ENCODE measurements around the gene PHKA2.
"Not testable (repeated sequence)": the region's sequence is repeated elsewhere in the genome, so short reads cannot be mapped to it uniquely, and the experiment has no call there.

Gene PHKA2

DNA sequence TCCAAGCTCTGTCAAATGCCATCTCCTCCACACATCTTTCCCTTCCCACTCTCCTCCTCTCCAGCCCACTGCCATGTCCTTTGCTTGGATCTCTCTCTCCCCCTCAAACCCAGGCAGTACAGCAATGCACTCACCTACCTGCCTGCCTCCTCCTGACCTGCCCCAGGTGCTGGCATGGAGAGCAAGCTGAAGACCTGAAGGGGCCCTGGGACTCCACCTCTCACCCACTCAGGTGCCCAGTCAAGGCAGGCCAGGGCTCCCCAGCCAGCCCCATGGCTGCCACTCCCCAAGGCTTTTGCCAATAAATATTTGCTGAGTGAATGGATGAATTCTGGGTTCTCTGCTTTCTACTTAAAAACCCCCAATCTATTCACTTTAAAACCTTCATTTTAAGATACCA is 12.6 kb upstream of the PHKA2 start:
- H3K4me3 Mint-ChIP-seq = no peak overlapping the region
- no peaks in the 10 kb centered on the region for H3K36me3 Mint-ChIP-seq (ENCODE audit: low read depth)
- H3K9me3 Mint-ChIP-seq = no peaks in the 10 kb centered on the region
- intact Hi-C loops (cut with micrococcal nuclease) = no loop called here
- no peak overlapping the region for H3K27ac Mint-ChIP-seq
- no peaks in the 10 kb centered on the region for H3K4me1 Mint-ChIP-seq (ENCODE audit: low read depth)
- no peaks in the 10 kb centered on the region for H3K27me3 Mint-ChIP-seq

GRCh38 chrX:18995221-18995620 is 11.3 kb upstream of the PHKA2 start:
- intact Hi-C loops (cut with micrococcal nuclease) = no loop called here
- no peaks in the 10 kb centered on the region for H3K27me3 Mint-ChIP-seq
- H3K27ac Mint-ChIP-seq = no peak overlapping the region
- no peaks in the 10 kb centered on the region for H3K9me3 Mint-ChIP-seq
- no peak overlapping the region for H3K4me3 Mint-ChIP-seq
- no peaks in the 10 kb centered on the region for H3K4me1 Mint-ChIP-seq (ENCODE audit: low read depth)
- H3K36me3 Mint-ChIP-seq (ENCODE audit: low read depth) = no peaks in the 10 kb centered on the region

DNA sequence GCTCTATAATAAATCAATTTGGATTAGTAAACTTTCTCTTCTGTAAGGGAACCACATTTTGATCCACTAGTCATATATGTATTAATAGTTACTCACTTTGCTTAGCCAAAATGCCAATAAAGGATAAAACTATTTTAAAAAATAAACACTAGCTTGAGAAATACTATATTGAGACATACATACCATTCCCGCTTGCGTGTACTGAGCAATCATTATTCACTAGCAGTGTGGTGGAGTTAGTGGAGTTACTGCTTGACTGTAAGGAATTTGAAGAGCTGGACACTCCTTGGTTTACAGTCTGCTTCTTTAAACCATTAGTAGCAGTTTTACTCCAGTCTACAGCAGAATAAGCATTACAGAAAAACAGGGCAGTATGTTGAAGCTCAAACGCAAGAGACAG is 10.8 kb upstream of the PHKA2 start:
- intact Hi-C loops (cut with micrococcal nuclease) = no loop called here
- Mint-ChIP-seq H3K36me3 (ENCODE audit: low read depth) (no peaks in the 10 kb centered on the region), H3K9me3 (no peaks in the 10 kb centered on the region), H3K4me3 (no peak overlapping the region), H3K27ac (no peak overlapping the region), H3K4me1 (ENCODE audit: low read depth) (no peaks in the 10 kb centered on the region), H3K27me3 (no peaks in the 10 kb centered on the region)

- no peaks in the 10 kb centered on the region for H3K27me3 Mint-ChIP-seq
- no peaks in the 10 kb centered on the region for H3K4me1 Mint-ChIP-seq (ENCODE audit: low read depth)
- H3K9me3 Mint-ChIP-seq = no peaks in the 10 kb centered on the region
These were observed 8.9 kb upstream of the PHKA2 start for GRCh38 chrX:18992829-18993228.

GRCh38 chrX:18985186-18985435 is 1.2 kb upstream of the PHKA2 start:
- intact Hi-C loops (cut with micrococcal nuclease) = loop anchor here (5.0 to 10.0 kb wide), 2 partner anchors 362 to 560 kb away; partner anchors contain the start of gene CDKL5
- Mint-ChIP-seq H3K9me3 (no peaks in the 10 kb centered on the region), H3K4me3 (peak overlapping the region; percentile 78), H3K27me3 (no peaks in the 10 kb centered on the region), H3K4me1 (ENCODE audit: low read depth) (peaks cover 6% of the 10 kb centered on the region), H3K27ac (peak overlapping the region; percentile 92), H3K36me3 (ENCODE audit: low read depth) (no peaks in the 10 kb centered on the region)

More at GRCh38 chrX:18992829-18993228, 8.9 kb upstream of the PHKA2 start:
- Mint-ChIP-seq H3K4me3 (no peak overlapping the region), H3K36me3 (ENCODE audit: low read depth) (no peaks in the 10 kb centered on the region), H3K27ac (no peak overlapping the region)
- intact Hi-C loops (cut with micrococcal nuclease) = no loop called here

DNA sequence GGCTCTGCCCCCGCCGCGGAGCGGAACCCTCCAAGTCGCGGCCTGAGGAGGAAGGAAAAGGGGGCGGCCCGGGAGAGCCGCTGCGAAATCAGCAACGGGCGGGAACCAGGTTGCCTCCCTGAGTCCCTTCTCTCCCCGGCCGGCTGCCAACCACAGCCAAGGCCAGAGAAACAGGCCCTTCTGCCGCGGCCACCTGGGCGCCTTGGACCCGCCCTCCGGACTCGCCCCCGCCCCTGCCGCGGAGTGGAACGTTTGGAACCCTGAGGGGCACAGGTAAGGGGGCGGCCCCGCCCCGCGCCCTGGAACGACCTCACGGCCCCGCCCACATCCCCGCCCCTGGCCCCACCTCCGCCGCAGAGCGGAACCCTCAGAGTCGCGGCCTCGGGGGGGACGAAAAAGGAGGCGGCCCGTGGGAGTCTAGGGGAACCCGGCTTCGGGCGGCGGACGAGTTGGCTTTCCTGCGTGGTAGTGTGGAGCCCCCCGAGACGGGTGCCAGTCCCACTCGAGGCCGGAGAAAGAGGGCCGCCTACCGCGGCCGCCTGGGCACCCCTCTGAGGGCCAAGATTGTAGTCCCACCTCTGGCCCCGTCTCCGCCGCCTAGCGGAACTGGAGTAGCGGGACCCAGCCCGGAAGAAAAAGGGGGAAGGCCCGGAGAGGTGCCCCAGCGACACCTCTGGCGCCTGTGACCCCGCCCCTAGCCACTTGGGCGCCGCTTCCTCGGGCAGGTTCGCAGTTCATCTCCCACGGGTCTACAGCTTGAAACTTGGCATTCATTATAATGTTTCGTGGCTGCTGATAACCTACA is 669 bp upstream of the PHKA2 start:
- no peaks in the 10 kb centered on the region for H3K27me3 Mint-ChIP-seq
- no peaks in the 10 kb centered on the region for H3K36me3 Mint-ChIP-seq (ENCODE audit: low read depth)
- H3K4me3 Mint-ChIP-seq = peak overlapping the region; percentile 78
- no peaks in the 10 kb centered on the region for H3K9me3 Mint-ChIP-seq
- H3K27ac Mint-ChIP-seq = peak overlapping the region; percentile 92
- intact Hi-C loops (cut with micrococcal nuclease) = loop anchor here (5.0 to 10.0 kb wide), 2 partner anchors 363 to 560 kb away; partner anchors contain the start of gene CDKL5
- peaks cover 6% of the 10 kb centered on the region for H3K4me1 Mint-ChIP-seq (ENCODE audit: low read depth)

GRCh38 chrX:18981124-18981807 is 2.6 kb downstream of the PHKA2 start:
- intact Hi-C loops (cut with micrococcal nuclease) = loop anchor here (10.0 kb wide), 1 partner anchor 556 kb away; the partner anchor contains the start of gene CDKL5
- H3K4me3 Mint-ChIP-seq = no peak overlapping the region

DNA sequence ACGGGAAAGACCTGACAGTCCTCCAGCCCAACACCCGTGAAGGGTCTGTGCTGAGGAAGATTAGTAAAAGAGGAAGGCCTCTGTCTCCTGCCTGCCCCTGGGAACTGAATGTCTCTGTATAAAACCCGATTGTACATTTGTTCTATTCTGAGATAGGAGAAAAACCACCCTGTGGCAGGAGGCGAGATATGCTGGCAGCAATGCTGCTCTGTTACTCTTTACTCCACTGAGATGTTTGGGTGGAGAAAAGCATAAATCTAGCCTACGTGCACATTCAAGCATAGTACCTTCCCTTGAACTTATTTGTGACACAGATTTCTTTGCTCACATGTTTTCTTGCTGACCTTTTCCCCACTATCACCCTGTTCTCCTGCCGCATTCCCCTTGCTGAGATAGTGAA is 3.7 kb downstream of the PHKA2 start:
- intact Hi-C loops (cut with micrococcal nuclease) = loop anchor here (10.0 kb wide), 1 partner anchor 555 kb away; the partner anchor contains the start of gene CDKL5
- H3K36me3 Mint-ChIP-seq (ENCODE audit: low read depth); H3K4me1 Mint-ChIP-seq (ENCODE audit: low read depth): not testable (repeated sequence)

More at GRCh38 chrX:18981124-18981807, 2.6 kb downstream of the PHKA2 start:
- no peaks in the 10 kb centered on the region for H3K9me3 Mint-ChIP-seq
- H3K36me3 Mint-ChIP-seq (ENCODE audit: low read depth) = no peaks in the 10 kb centered on the region
- peaks cover 6% of the 10 kb centered on the region for H3K4me1 Mint-ChIP-seq (ENCODE audit: low read depth)
- H3K27me3 Mint-ChIP-seq = no peaks in the 10 kb centered on the region
- H3K27ac Mint-ChIP-seq = no peak overlapping the region

GRCh38 chrX:18974993-18975392 is 8.9 kb downstream of the PHKA2 start:
- H3K27ac Mint-ChIP-seq = no peak overlapping the region
- H3K4me3 Mint-ChIP-seq = no peak overlapping the region
- H3K27me3 Mint-ChIP-seq = no peaks in the 10 kb centered on the region
- no peaks in the 10 kb centered on the region for H3K9me3 Mint-ChIP-seq
- no peaks in the 10 kb centered on the region for H3K36me3 Mint-ChIP-seq (ENCODE audit: low read depth)
- intact Hi-C loops (cut with micrococcal nuclease) = no loop called here
- peaks cover 15% of the 10 kb centered on the region for H3K4me1 Mint-ChIP-seq (ENCODE audit: low read depth)

More for the DNA sequence above, 3.7 kb downstream of the PHKA2 start:
- not testable (repeated sequence) for H3K9me3 Mint-ChIP-seq, H3K4me3 Mint-ChIP-seq, H3K27ac Mint-ChIP-seq, H3K27me3 Mint-ChIP-seq

- intact Hi-C loops (cut with micrococcal nuclease) = no loop called here
- H3K4me3 Mint-ChIP-seq = no peak overlapping the region
- H3K27me3 Mint-ChIP-seq = no peaks in the 10 kb centered on the region
- H3K36me3 Mint-ChIP-seq (ENCODE audit: low read depth) = no peaks in the 10 kb centered on the region
- no peaks in the 10 kb centered on the region for H3K9me3 Mint-ChIP-seq
- H3K4me1 Mint-ChIP-seq (ENCODE audit: low read depth) = peaks cover 15% of the 10 kb centered on the region
- H3K27ac Mint-ChIP-seq = no peak overlapping the region
These were observed 10.3 kb downstream of the PHKA2 start for GRCh38 chrX:18973527-18974192.

- H3K27ac Mint-ChIP-seq = no peak overlapping the region
- H3K27me3 Mint-ChIP-seq = no peaks in the 10 kb centered on the region
- no peaks in the 10 kb centered on the region for H3K36me3 Mint-ChIP-seq (ENCODE audit: low read depth)
- peaks cover 15% of the 10 kb centered on the region for H3K4me1 Mint-ChIP-seq (ENCODE audit: low read depth)
- H3K4me3 Mint-ChIP-seq = no peak overlapping the region
- H3K9me3 Mint-ChIP-seq = no peaks in the 10 kb centered on the region
- intact Hi-C loops (cut with micrococcal nuclease) = no loop called here
These were observed 12.4 kb downstream of the PHKA2 start for GRCh38 chrX:18971506-18971905.

GRCh38 chrX:18970465-18970864 is 13.4 kb downstream of the PHKA2 start:
- H3K27me3 Mint-ChIP-seq = no peaks in the 10 kb centered on the region
- H3K4me1 Mint-ChIP-seq (ENCODE audit: low read depth) = peaks cover 15% of the 10 kb centered on the region
- H3K9me3 Mint-ChIP-seq = no peaks in the 10 kb centered on the region
- H3K4me3 Mint-ChIP-seq = no peak overlapping the region
- intact Hi-C loops (cut with micrococcal nuclease) = no loop called here
- no peak overlapping the region for H3K27ac Mint-ChIP-seq
- H3K36me3 Mint-ChIP-seq (ENCODE audit: low read depth) = no peaks in the 10 kb centered on the region

DNA sequence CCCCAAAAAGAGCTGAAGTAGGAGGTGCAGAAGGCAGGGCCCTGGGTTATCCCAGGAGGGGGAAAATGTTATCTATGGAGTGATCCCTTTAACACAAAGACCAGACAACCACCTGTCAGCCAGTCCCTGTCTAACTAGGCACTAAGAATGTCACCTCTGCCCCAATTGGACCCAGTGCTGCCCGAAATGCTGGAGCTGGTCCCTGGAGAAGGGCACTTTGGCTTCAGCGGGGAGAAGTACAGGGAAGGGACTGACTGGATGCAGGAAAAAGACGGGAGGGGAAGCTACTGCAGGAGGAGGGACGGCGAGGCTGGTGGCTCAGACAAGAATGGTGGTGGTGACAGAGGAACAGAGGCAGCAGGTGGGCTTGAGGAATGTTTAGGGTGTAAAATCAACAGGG is 17.3 kb downstream of the PHKA2 start:
- intact Hi-C loops (cut with micrococcal nuclease) = no loop called here

DNA sequence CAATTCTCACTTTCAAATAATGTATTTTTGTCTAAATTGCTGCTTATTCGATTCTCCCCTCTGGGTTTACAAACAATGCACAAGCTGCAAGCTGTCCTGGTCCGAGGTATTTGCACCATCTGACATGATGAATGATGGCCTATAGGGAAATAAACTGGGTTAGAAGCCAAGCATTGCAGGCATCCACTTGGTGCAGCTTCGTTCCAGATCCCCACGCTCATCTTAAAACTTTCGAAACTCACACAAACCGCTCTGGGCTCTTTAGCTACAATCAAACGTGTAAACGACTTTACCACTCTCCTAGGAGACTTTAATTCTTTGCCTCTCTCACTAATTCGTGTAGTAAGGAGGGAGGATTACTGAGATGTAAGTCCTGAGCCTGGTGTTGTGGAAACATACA is 19.0 kb downstream of the PHKA2 start:
- peaks cover 32% of the 10 kb centered on the region for H3K4me1 Mint-ChIP-seq (ENCODE audit: low read depth)
- H3K27ac Mint-ChIP-seq = no peak overlapping the region
- H3K27me3 Mint-ChIP-seq = no peaks in the 10 kb centered on the region
- no peak overlapping the region for H3K4me3 Mint-ChIP-seq
- H3K36me3 Mint-ChIP-seq (ENCODE audit: low read depth) = peaks cover 6% of the 10 kb centered on the region
- intact Hi-C loops (cut with micrococcal nuclease) = no loop called here
- H3K9me3 Mint-ChIP-seq = no peaks in the 10 kb centered on the region

More for the DNA sequence above, 17.3 kb downstream of the PHKA2 start:
- Mint-ChIP-seq H3K9me3 (no peaks in the 10 kb centered on the region), H3K4me3 (no peak overlapping the region), H3K4me1 (ENCODE audit: low read depth) (peaks cover 21% of the 10 kb centered on the region), H3K27ac (no peak overlapping the region), H3K27me3 (no peaks in the 10 kb centered on the region), H3K36me3 (ENCODE audit: low read depth) (peaks cover 6% of the 10 kb centered on the region)
